ENCODE data around the gene TXNL4A. TPM values are rescaled to one million over a fixed set of nuclear protein-coding genes. Genes with fewer than 3 reads are reported as not detected.

Gene TXNL4A
- total and polyA plus RNA-seq, 4 donors: 29.9 to 101 (median 85.2) TPM

DNA sequence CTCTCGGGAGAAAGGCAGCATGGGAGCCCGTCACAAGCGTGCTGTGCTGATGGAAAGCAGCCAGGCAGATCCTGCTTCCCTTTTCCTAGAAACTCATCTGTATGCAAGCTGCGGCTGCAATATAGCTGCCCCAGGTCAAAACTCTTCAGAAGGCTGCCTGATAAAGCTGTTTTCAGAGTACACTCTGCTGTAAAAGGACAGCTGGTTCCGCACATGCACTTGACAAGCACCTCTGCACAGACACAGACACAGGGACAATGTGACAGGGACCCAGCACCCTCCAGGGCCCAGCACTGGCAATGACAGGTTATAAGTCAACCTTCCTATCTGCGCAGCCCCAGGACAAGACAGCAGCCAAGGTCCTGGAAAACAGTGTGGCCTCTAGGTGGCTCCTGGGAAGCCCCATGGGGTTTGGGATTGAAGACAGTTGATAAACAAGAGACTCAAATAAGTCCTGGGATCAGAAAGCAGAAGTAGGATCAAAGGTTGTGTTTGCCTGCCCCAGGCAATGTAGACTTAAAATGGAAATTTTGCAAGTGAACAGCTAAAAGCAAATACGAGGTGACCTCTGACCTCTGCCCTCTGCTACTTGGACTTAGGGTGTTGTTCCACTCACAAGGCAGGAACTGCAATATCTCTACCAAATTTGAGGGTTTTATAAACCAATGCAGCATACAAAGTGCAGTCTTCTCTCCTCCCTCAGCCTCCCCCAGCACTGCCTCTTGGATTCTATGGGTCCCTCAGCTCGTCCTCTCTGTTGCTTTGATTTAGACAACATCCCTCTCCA, 53.9 kb downstream of the TXNL4A start:
- H3K9ac ChIP-seq (ENCODE audit: insufficient read depth in 1 of 2, low read length in 2 of 2): no peak overlapping the region
- H3K27ac ChIP-seq (ENCODE audit: low read depth in 1 of 2, low read length in 1 of 2): no peak overlapping the region
- H3K4me1 ChIP-seq (ENCODE audit: control insufficient read depth in 5 of 5, insufficient read depth in 5 of 5, low read length in 5 of 5): peaks cover 0 to 3% (median 0%) of the 10 kb centered on the region in 5 donors
- H3K9me3 ChIP-seq (ENCODE audit: control insufficient read depth in 4 of 4, insufficient read depth in 3 of 4, low read length in 3 of 4): peaks cover 3 to 10% (median 7%) of the 10 kb centered on the region in 4 donors
- ATAC-seq (ENCODE audit: insufficient read depth, low FRiP score) (peak; percentile 19), DNase-seq (peak in 1 of 3 donors; percentile 11)
- H3K27me3 ChIP-seq (ENCODE audit: control insufficient read depth in 3 of 3, insufficient read depth in 3 of 3, low read length in 2 of 3): no peaks in the 10 kb centered on the region
- H3K36me3 ChIP-seq (ENCODE audit: control insufficient read depth in 4 of 4, insufficient read depth in 4 of 4, low read length in 4 of 4): peaks cover 0 to 32% (median 18%) of the 10 kb centered on the region in 4 donors
- WGBS, 2 donors: 80 to 90% methylated on average over 8 of the region's 8 CpGs
- no peak overlapping the region for H3K4me3 ChIP-seq
- TF ChIP-seq, protein P1, sequence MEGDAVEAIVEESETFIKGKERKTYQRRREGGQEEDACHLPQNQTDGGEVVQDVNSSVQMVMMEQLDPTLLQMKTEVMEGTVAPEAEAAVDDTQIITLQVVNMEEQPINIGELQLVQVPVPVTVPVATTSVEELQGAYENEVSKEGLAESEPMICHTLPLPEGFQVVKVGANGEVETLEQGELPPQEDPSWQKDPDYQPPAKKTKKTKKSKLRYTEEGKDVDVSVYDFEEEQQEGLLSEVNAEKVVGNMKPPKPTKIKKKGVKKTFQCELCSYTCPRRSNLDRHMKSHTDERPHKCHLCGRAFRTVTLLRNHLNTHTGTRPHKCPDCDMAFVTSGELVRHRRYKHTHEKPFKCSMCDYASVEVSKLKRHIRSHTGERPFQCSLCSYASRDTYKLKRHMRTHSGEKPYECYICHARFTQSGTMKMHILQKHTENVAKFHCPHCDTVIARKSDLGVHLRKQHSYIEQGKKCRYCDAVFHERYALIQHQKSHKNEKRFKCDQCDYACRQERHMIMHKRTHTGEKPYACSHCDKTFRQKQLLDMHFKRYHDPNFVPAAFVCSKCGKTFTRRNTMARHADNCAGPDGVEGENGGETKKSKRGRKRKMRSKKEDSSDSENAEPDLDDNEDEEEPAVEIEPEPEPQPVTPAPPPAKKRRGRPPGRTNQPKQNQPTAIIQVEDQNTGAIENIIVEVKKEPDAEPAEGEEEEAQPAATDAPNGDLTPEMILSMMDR (IDR thresholded peaks at IDR 0.05; ENCODE audit: control extremely low read depth, extremely low read depth): no peak

DNA sequence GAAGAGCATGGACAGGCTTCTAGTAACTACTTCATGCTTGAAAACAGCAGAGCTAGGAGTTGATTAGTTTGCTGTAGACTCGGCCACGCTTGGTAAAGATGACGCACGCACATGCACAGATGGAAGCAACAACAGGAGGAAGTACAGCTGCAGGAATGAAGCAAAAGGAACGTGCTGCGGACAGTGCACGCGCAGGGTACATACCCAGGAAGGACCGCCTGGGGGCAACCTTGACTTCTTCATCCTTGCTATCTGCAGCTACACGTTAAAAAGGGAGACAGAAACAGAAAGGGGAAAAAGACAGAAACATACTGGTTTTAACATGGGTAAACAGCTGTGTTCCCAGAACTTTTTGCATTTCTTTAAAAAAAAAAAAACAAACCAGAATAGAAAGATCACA, 54.6 kb downstream of the TXNL4A start:
- ATAC-seq (ENCODE audit: insufficient read depth, low FRiP score) (no peak), DNase-seq (peak in 1 of 3 donors; percentile 12)
- WGBS, 2 donors: 89 to 91% methylated on average over 10 of the region's 10 CpGs
- Histone ChIP-seq H3K4me3 (no peak overlapping the region), H3K27me3 (ENCODE audit: control insufficient read depth in 3 of 3, insufficient read depth in 3 of 3, low read length in 2 of 3) (no peaks in the 10 kb centered on the region), H3K9me3 (ENCODE audit: control insufficient read depth in 4 of 4, insufficient read depth in 3 of 4, low read length in 3 of 4) (peaks cover 3 to 14% (median 11%) of the 10 kb centered on the region in 4 donors), H3K4me1 (ENCODE audit: control insufficient read depth in 5 of 5, insufficient read depth in 5 of 5, low read length in 5 of 5) (peaks cover 0 to 1% (median 0%) of the 10 kb centered on the region in 5 donors), H3K9ac (ENCODE audit: insufficient read depth in 1 of 2, low read length in 2 of 2) (no peak overlapping the region), H3K27ac (ENCODE audit: low read depth in 1 of 2, low read length in 1 of 2) (no peak overlapping the region), H3K36me3 (ENCODE audit: control insufficient read depth in 4 of 4, insufficient read depth in 4 of 4, low read length in 4 of 4) (peaks cover 0 to 39% (median 24%) of the 10 kb centered on the region in 4 donors)
- TF ChIP-seq, protein P1 (IDR thresholded peaks at IDR 0.05; ENCODE audit: control extremely low read depth, extremely low read depth): no peak

DNA sequence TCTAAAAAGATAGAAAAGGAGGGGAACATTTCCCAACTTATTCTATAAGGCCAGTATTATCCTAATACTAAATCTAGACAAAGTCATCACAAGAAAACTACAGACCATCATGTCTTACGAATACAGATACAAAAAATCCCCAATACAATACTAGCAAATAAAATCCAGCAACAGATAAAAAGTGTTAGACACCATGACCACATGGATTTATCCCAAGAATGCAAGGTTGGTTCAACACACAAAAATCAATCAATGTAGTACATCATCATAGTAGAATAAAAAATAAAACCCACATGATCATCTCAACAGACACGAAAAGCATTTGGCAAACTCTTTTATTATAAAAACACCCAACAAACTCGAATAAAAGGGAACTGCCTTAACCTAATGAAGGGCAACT, 55.5 kb downstream of the TXNL4A start:
- H3K9me3 ChIP-seq (ENCODE audit: control insufficient read depth in 4 of 4, insufficient read depth in 3 of 4, low read length in 3 of 4): peaks cover 3 to 16% (median 12%) of the 10 kb centered on the region in 4 donors
- TF ChIP-seq, protein P1 (IDR thresholded peaks at IDR 0.05; ENCODE audit: control extremely low read depth, extremely low read depth): no peak

More for the DNA sequence above, 55.5 kb downstream of the TXNL4A start:
- ATAC-seq (ENCODE audit: insufficient read depth, low FRiP score): no peak
- 96 to 97% methylated on average over 3 of the region's 3 CpGs for WGBS, 2 donors
- DNase-seq: no peak
- Histone ChIP-seq H3K4me1 (ENCODE audit: control insufficient read depth in 5 of 5, insufficient read depth in 5 of 5, low read length in 5 of 5) (peaks cover 0 to 2% (median 0%) of the 10 kb centered on the region in 5 donors), H3K36me3 (ENCODE audit: control insufficient read depth in 4 of 4, insufficient read depth in 4 of 4, low read length in 4 of 4) (peaks cover 0 to 44% (median 25%) of the 10 kb centered on the region in 4 donors), H3K27ac (ENCODE audit: low read depth in 1 of 2, low read length in 1 of 2) (no peak overlapping the region), H3K27me3 (ENCODE audit: control insufficient read depth in 3 of 3, insufficient read depth in 3 of 3, low read length in 2 of 3) (no peaks in the 10 kb centered on the region), H3K4me3 (no peak overlapping the region), H3K9ac (ENCODE audit: insufficient read depth in 1 of 2, low read length in 2 of 2) (no peak overlapping the region)
